ENCODE measurements around the gene DYDC2.

The DYDC2 gene

DNA sequence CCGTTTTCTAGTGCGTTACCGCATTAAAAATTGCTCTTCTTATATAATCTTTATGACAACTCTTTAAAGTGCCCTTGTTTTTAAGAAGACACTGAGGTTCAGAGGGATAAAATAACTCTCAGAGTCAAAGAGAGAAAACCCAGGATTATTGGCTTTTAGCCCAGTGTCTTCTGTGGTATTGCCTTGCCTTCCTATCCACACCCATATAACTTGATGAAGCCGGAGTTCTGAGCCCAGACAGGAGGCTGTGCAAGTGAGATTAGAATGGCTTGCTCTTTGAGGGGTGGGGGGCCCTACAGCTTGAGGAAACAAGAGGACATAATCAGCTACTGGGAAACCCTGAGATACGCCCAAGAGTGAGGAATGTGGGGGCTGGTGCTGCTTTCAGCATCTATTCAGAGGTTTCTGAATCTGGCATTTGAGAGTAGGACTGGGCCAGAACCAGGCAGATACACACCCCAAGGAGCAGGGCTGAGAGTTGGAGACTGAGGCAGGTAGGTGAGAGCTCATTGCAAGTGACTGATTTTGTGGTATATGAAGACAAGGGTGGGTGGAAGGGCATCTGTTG, 54.1 kb downstream of the DYDC2 start:
- Mint-ChIP-seq H3K4me1 (peaks cover 84% of the 10 kb centered on the region), H3K27me3 (ENCODE audit: low read depth) (no peaks in the 10 kb centered on the region), H3K4me3 (peak overlapping the region; percentile 94 to 96 (median 95)), H3K9me3 (no peaks in the 10 kb centered on the region), H3K27ac (peak overlapping the region; percentile 64 to 92 (median 83)), H3K36me3 (ENCODE audit: low read depth) (no peaks in the 10 kb centered on the region)
- TF ChIP-seq, protein P1, sequence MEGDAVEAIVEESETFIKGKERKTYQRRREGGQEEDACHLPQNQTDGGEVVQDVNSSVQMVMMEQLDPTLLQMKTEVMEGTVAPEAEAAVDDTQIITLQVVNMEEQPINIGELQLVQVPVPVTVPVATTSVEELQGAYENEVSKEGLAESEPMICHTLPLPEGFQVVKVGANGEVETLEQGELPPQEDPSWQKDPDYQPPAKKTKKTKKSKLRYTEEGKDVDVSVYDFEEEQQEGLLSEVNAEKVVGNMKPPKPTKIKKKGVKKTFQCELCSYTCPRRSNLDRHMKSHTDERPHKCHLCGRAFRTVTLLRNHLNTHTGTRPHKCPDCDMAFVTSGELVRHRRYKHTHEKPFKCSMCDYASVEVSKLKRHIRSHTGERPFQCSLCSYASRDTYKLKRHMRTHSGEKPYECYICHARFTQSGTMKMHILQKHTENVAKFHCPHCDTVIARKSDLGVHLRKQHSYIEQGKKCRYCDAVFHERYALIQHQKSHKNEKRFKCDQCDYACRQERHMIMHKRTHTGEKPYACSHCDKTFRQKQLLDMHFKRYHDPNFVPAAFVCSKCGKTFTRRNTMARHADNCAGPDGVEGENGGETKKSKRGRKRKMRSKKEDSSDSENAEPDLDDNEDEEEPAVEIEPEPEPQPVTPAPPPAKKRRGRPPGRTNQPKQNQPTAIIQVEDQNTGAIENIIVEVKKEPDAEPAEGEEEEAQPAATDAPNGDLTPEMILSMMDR (IDR thresholded peaks at IDR 0.05; ENCODE audit: unreplicated experiment in 3 of 3) = no peak

DNA sequence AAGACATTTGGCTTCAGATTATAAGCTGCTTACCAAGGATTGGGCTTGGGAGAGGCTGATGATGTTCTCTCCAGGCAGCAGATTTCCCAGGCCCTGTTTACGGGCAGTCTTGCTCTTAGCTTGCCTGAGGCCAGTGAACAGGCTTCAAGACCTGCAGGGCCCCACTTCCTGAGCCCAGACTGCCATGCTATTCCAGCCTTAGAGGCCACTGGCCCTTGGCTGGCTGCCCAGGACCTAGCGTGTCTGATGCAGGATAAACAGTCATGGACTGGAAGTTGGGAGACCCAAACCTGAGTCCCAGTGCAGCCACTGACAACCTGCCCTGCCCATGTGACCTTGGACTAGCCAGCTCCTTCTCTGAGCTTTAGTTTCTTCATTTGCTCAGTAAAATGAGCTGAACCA, 54.7 kb downstream of the DYDC2 start:
- Mint-ChIP-seq H3K4me1 (peaks cover 84% of the 10 kb centered on the region), H3K36me3 (ENCODE audit: low read depth) (no peaks in the 10 kb centered on the region), H3K27me3 (ENCODE audit: low read depth) (no peaks in the 10 kb centered on the region), H3K9me3 (no peaks in the 10 kb centered on the region), H3K27ac (peak overlapping the region; percentile 92 to 98 (median 98)), H3K4me3 (peak overlapping the region in 2 of 3 experiments; percentile 95 to 96)
- TF ChIP-seq, protein P1 (IDR thresholded peaks at IDR 0.05; ENCODE audit: unreplicated experiment in 3 of 3) = no peak

DNA sequence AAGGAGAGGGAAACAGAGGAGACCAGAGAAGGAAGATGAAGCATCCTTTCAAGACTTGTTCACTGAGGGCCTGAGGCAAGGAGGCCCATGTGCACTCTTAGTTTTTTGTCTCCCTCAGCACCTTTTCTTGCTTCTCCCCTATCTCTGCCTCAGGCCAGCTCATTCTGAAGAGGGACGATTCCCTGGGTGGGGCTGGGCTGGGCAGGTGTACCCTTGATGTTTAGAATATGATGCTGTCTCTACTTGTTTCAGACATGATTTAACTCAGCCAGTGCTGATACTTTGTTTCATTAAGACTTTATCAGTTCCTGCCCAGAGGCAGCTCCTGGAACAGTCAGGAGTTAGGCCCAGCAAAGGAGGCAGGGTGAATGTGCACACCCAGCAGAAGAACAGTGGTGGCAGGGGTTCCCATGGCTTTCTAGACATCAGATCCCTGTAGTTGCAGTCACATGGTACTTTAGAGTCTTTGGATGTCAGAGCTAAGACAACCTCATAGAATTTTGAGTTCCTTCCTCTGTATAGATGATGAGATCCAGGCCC, 55.2 kb downstream of the DYDC2 start:
- H3K4me3 Mint-ChIP-seq = peak overlapping the region; percentile 39 to 82 (median 49)
- no peaks in the 10 kb centered on the region for H3K36me3 Mint-ChIP-seq (ENCODE audit: low read depth)
- peak overlapping the region; percentile 92 to 98 (median 98) for H3K27ac Mint-ChIP-seq
- no peaks in the 10 kb centered on the region for H3K27me3 Mint-ChIP-seq (ENCODE audit: low read depth)
- TF ChIP-seq, protein P1 (IDR thresholded peaks at IDR 0.05; ENCODE audit: unreplicated experiment in 3 of 3) = no peak
- H3K9me3 Mint-ChIP-seq = no peaks in the 10 kb centered on the region
- peaks cover 84% of the 10 kb centered on the region for H3K4me1 Mint-ChIP-seq

DNA sequence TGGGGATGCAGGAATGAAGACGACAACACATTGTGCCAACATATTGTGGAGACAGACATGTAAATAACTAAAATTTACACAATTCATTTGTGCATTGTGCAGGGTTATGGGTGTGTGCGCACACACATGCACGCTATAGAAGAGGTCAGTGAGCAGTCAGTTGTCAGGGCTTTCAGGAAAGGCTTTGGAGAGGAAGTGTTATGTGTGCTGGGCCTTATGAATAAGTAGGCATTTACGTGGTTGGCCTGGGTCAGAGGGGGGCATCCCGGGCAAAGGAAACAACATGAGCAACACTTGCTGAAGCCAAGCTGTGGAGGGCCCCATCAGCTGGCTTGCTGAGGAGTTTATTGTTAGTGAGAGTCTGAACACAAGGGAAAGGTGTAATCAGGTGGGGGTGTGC, 55.9 kb downstream of the DYDC2 start:
- TF ChIP-seq, protein P1 (IDR thresholded peaks at IDR 0.05; ENCODE audit: unreplicated experiment in 3 of 3) = no peak
- peak overlapping the region; percentile 92 to 98 (median 98) for H3K27ac Mint-ChIP-seq
- no peaks in the 10 kb centered on the region for H3K9me3 Mint-ChIP-seq
- peak overlapping the region; percentile 45 to 82 (median 49) for H3K4me3 Mint-ChIP-seq
- H3K27me3 Mint-ChIP-seq (ENCODE audit: low read depth) = no peaks in the 10 kb centered on the region
- H3K36me3 Mint-ChIP-seq (ENCODE audit: low read depth) = no peaks in the 10 kb centered on the region
- peaks cover 88% of the 10 kb centered on the region for H3K4me1 Mint-ChIP-seq

DNA sequence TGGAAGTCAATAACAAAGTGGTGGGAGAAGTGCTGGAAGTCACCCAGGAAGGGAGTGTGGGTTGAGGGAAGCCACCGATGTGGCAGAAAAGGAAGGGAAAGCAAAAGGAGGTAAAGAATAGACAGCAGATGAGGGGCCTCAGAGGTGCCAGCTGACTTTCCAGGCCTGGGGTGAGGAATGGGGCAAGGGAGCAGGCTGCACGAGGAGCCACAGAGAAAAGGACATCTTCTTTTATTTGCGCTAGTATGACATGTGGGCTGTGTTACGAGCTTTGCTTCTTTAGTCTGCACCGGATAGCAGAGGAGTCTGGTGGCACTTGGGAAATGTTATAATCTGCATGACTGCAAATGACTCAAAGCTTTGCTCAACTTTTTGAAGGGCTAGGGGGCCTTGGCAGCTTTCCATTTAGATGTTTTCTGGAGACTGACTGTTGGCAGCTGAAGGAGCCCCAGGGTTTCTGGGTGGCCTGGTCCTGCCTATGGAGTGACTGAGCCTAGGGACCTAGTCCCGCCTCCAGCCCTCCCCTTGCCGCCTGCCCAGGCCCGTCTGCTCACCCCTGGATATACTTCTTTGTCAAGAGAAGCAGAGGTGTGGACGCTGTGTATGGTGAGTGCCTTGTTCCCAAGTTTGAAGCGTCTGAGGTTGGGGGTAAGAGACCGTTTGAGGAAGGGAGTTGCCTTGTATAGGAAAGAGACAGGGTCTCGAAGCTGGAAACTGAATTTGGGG, 56.9 kb downstream of the DYDC2 start:
- Mint-ChIP-seq H3K9me3 (no peaks in the 10 kb centered on the region), H3K27ac (peak overlapping the region; percentile 92 to 98 (median 98)), H3K4me3 (peak overlapping the region; percentile 65 to 82 (median 75)), H3K27me3 (ENCODE audit: low read depth) (no peaks in the 10 kb centered on the region), H3K4me1 (peaks cover 91% of the 10 kb centered on the region), H3K36me3 (ENCODE audit: low read depth) (no peaks in the 10 kb centered on the region)
- TF ChIP-seq, protein P1 (IDR thresholded peaks at IDR 0.05; ENCODE audit: unreplicated experiment in 3 of 3) = no peak

All from nephron (organoid).